Suprapubic skin (tissue), 4 donors: ENCODE measurements around the gene NFIC. TPM values are rescaled to one million over a fixed set of nuclear protein-coding genes. Genes with fewer than 3 reads are reported as not detected.
A peak's percentile ranks its signal among the peaks of the same experiment; 100 is the strongest.

Experiments
- DNase-seq, 2 donors: peaks; one replicate each; pipeline ENCODE4 v3.0.0-alpha.2; 2019; ENCODE audit warnings: low spot score in 2 of 2
- H3K27ac ChIP-seq: fragments of 200-600 bp; sonication (generic); one replicate; pipeline ENCODE4 v1.5.1; 2019
- H3K27me3 ChIP-seq: fragments of 200-600 bp; sonication (generic); one replicate; pipeline ENCODE4 v1.5.1; 2019
- H3K36me3 ChIP-seq: fragments of 200-600 bp; sonication (generic); one replicate; pipeline ENCODE4 v1.5.1; 2019
- H3K4me1 ChIP-seq: fragments of 200-600 bp; sonication (generic); one replicate; pipeline ENCODE4 v1.5.1; 2019
- H3K4me3 ChIP-seq: fragments of 200-600 bp; sonication (generic); one replicate; pipeline ENCODE4 v1.5.1; 2019; ENCODE audit warnings: mild to moderate bottlenecking
- H3K9me3 ChIP-seq: fragments of 200-600 bp; sonication (generic); one replicate; pipeline ENCODE4 v1.5.1; 2019
- EP300 ChIP-seq: sonication (generic); formaldehyde crosslinking; IDR thresholded peaks from one replicate; pipeline ENCODE4 v1.6.1; 2017; ENCODE audit warnings: antibody characterized with exemption
- POLR2A ChIP-seq, 2 donors: fragments of 450-650 bp; IDR thresholded peaks; one replicate each; pipeline ENCODE4 v1.6.1; 2017; ENCODE audit warnings: antibody characterized with exemption in 2 of 2, mild to moderate bottlenecking in 2 of 2, moderate library complexity in 2 of 2
- POLR2AphosphoS5 ChIP-seq, 3 donors: sonication (generic); formaldehyde crosslinking; IDR thresholded peaks; one replicate each; pipeline ENCODE4 v1.6.1; 2017; ENCODE audit warnings: antibody characterized with exemption in 3 of 3
- WGBS: methylation state at CpG from one replicate; pipeline ENCODE4 v1.1.5; 2018; 5-methylcytosine and 5-hydroxymethylcytosine counted together
- total RNA-seq, 4 donors: library from RNA; depleted of rRNA; stranded (reverse); fragments of >200 nt; gene quantifications; one replicate each; pipeline ENCODE4 v1.1.0, GENCODE V29; 2016
- TF ChIP-seq, protein P1 (sequence below), 2 donors: fragments of 200-600 bp in 1 of 2; fragments of 450-650 bp in 1 of 2; sonication (generic) in 1 of 2; IDR thresholded peaks; one replicate each; pipeline ENCODE4 v1.5.1; 2016 to 2019; ENCODE audit warnings: antibody characterized with exemption in 2 of 2, mild to moderate bottlenecking in 1 of 2, moderate library complexity in 1 of 2

NFIC gene
- total RNA-seq, 4 donors from 2014 or later, result 135 to 234 (median 194) TPM

DNA sequence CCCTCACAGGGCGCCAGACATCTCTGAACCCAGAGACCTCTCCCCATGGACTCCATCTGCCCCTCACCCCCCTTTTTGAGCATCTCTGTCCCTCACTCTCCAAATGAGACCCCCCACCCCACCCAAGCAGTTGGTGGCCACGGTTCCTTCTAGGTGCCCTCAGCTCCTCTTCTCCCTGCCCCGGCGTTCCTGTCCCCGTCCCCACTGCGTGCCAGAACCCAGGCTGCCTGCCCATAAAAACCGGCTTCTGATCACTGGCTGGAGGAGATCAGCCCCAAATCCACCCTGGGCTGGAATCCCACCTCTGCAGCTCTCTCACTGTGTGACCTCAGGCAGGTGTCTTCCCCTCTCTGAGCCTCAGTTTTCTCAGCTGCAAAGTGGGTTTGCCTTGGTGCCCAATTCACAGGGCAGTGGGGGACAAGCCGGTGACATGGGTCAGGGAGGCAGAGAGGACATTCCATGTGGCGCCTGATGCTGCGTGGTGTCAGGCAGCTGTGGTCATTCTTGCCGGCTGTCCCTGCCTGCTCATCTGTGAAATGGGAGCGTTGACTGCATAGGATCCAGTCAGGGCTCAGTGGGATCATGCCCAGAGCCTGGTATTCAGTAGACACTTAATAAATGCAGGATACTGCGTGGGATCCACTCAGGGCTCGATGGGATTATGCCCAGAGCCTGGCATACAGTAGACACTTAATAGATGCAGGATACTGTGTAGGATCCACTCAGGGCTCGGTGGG is 88.4 kb downstream of the NFIC start:
- peaks cover 77% of the 10 kb centered on the region for H3K36me3 ChIP-seq

DNA sequence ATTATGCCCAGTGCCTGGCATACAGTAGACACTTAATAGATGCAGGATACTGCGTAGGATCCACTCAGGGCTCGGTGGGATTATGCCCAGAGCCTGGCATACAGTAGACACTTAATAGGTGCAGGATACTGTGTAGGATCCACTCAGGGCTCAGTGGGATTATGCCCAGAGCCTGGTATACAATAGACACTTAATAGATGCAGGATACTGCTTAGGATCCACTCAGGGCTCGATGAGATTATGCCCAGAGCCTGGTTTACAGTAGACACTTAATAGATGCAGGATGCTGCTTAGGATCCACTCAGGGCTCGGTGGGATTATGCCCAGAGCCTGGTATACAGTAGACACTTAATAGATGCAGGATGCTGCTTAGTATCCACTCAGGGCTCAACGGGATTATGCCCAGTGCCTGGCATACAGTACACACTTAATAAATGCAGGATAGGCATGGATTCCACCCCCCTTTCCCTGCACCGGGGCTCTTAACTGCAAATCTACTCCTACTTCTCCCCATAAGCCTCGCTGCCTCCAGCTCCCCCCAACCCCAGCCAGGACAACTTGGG is 89.1 kb downstream of the NFIC start:
- Histone ChIP-seq H3K36me3 (peaks cover 70% of the 10 kb centered on the region), H3K9me3 (no peaks in the 10 kb centered on the region), H3K27ac (no peak overlapping the region), H3K4me3 (no peak overlapping the region), H3K27me3 (no peaks in the 10 kb centered on the region), H3K4me1 (peaks cover 41% of the 10 kb centered on the region)
- DNase-seq, result no peak
- TF ChIP-seq, protein P1, sequence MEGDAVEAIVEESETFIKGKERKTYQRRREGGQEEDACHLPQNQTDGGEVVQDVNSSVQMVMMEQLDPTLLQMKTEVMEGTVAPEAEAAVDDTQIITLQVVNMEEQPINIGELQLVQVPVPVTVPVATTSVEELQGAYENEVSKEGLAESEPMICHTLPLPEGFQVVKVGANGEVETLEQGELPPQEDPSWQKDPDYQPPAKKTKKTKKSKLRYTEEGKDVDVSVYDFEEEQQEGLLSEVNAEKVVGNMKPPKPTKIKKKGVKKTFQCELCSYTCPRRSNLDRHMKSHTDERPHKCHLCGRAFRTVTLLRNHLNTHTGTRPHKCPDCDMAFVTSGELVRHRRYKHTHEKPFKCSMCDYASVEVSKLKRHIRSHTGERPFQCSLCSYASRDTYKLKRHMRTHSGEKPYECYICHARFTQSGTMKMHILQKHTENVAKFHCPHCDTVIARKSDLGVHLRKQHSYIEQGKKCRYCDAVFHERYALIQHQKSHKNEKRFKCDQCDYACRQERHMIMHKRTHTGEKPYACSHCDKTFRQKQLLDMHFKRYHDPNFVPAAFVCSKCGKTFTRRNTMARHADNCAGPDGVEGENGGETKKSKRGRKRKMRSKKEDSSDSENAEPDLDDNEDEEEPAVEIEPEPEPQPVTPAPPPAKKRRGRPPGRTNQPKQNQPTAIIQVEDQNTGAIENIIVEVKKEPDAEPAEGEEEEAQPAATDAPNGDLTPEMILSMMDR (IDR thresholded peaks at IDR 0.05), result no peak
- TF ChIP-seq POLR2A (IDR thresholded peaks at IDR 0.05) (no peak), POLR2AphosphoS5 (IDR thresholded peaks at IDR 0.05) (no peak), EP300 (no peak)
- WGBS, result 65% methylated on average over 7 of the region's 7 CpGs

More for the DNA sequence above, 88.4 kb downstream of the NFIC start:
- no peak for TF ChIP-seq POLR2AphosphoS5 (IDR thresholded peaks at IDR 0.05)
- TF ChIP-seq, protein P1 (IDR thresholded peaks at IDR 0.05), result no peak
- TF ChIP-seq EP300, result no peak
- TF ChIP-seq POLR2A (IDR thresholded peaks at IDR 0.05), result no peak
- Histone ChIP-seq H3K4me1 (peaks cover 39% of the 10 kb centered on the region), H3K27ac (no peak overlapping the region), H3K9me3 (no peaks in the 10 kb centered on the region), H3K4me3 (no peak overlapping the region), H3K27me3 (no peaks in the 10 kb centered on the region)
- DNase-seq, result no peak
- WGBS, result 94% methylated on average over 12 of the region's 15 CpGs

DNA sequence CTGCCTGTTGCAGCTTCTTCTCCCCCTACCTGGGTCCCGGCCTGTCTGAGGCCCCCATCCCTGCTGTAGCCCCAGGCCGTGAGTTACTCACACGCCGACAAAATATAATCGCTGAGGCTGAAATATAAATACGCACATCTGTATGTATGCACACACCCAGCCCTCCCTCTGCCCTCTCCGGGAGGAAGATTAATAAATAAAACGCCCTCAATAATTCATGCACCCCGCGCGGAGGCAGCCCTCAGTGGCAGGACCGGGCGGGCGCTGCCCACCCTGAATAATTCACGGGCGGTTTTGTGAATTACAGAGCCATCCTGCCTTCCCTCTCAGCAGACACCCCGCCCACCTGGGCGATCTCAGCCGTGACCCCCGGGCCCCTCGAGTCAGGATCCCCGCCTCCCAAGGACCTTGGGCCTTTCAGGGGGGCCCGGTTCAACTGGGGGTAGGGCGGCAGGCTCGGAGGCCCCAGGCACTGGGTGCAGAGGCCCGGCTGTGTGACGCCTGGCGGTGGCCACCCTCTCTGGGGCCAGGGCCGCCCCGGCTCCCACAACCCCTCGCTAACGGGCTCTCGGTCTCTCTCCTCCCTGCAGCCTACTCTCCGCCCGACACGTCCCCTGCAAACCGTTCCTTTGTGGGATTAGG is 89.7 kb downstream of the NFIC start:
- H3K27ac ChIP-seq, result no peak overlapping the region
- no peak overlapping the region for H3K4me3 ChIP-seq
- peaks cover 64% of the 10 kb centered on the region for H3K36me3 ChIP-seq
- DNase-seq, result no peak
- WGBS, result 88% methylated on average over 20 of the region's 37 CpGs
- H3K27me3 ChIP-seq, result no peaks in the 10 kb centered on the region
- H3K9me3 ChIP-seq, result no peaks in the 10 kb centered on the region
- H3K4me1 ChIP-seq, result peaks cover 37% of the 10 kb centered on the region
- TF ChIP-seq POLR2AphosphoS5 (IDR thresholded peaks at IDR 0.05) (no peak), POLR2A (IDR thresholded peaks at IDR 0.05) (no peak), EP300 (no peak)
- TF ChIP-seq, protein P1 (IDR thresholded peaks at IDR 0.05), result no peak

DNA sequence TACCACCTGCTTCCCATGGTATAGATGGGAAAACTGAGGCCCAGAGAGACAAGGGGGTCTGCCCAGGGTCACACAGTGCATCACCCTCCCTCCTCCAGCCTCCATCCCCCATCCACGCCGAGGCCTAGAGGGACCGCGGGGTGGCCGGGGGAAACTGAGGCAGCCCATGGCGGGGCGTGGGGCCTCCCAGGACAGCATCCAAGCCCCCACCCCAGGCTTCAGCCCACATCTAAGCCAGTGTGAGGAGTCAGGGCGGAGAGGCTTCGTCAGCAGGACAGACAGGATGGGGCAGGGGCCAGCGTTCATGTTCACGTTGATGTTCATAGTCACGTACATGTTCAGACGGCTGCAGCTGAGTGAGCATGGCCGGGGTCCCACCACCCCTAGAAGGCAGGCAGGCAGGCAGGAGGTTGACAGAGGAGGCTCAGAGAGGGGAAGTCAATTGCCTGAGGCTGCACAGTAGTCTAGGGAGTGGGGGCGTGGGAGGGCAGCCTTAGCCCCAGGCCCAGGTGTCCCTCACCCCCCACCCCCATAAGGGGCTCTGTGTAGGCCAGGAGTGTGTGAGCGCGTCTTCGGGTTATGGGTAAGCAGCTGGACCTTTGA is 90.6 kb downstream of the NFIC start:
- peaks cover 58% of the 10 kb centered on the region for H3K36me3 ChIP-seq
- no peak for TF ChIP-seq POLR2A (IDR thresholded peaks at IDR 0.05)
- TF ChIP-seq EP300, result no peak
- TF ChIP-seq POLR2AphosphoS5 (IDR thresholded peaks at IDR 0.05), result no peak
- peaks cover 34% of the 10 kb centered on the region for H3K4me1 ChIP-seq
- DNase-seq, result no peak
- peak overlapping the region; percentile 70 for H3K27ac ChIP-seq
- 77% methylated on average over 5 of the region's 18 CpGs for WGBS
- no peaks in the 10 kb centered on the region for H3K27me3 ChIP-seq
- no peaks in the 10 kb centered on the region for H3K9me3 ChIP-seq
- H3K4me3 ChIP-seq, result no peak overlapping the region

DNA sequence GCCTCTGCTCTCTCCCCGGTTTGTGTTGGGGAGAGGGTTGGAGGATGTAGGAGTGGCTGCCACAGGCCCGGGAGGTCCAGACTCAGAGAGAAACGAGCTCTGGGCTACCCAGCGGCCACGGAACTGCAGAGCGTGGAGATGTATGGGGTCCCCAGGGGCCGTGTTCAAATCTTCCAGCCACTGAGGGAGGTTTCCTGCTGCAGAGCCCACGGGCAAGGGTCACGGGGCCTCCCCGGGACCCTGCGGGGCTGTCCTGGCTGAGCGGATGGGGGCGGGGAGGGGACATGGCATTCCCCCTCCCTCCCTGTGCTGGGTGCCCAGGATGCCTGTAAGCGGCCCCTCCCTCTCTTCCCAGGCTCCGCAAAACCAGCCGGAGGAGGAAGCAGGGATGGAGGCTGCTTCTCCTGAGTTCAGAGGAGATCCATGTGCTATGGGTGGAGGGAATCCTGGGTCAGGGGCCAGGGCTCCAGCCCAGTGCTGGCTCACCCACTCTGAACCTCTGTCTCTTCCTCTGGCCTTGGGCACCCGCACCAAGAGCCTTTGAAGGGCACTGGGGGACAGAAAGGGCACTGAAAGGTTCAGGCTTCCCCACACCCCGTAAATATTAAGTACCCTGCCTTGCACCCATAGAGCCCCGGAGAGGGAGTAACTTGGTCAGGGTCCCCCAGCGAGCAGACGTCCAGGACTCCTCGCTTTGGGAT is 91.3 kb downstream of the NFIC start:
- peak overlapping the region; percentile 70 for H3K27ac ChIP-seq
- TF ChIP-seq EP300, result no peak
- TF ChIP-seq POLR2AphosphoS5 (IDR thresholded peaks at IDR 0.05), result no peak
- TF ChIP-seq POLR2A (IDR thresholded peaks at IDR 0.05), result no peak
- TF ChIP-seq, protein P1 (IDR thresholded peaks at IDR 0.05), result no peak
- no peak for DNase-seq
- peaks cover 34% of the 10 kb centered on the region for H3K4me1 ChIP-seq
- no peak overlapping the region for H3K4me3 ChIP-seq
- H3K27me3 ChIP-seq, result no peaks in the 10 kb centered on the region
- WGBS, result 49% methylated on average over 15 of the region's 22 CpGs
- peaks cover 58% of the 10 kb centered on the region for H3K36me3 ChIP-seq
- no peaks in the 10 kb centered on the region for H3K9me3 ChIP-seq
